ENCODE measurements around the gene RET.
A peak's percentile ranks its signal among the peaks of the same experiment; 100 is the strongest.

Gene RET

DNA sequence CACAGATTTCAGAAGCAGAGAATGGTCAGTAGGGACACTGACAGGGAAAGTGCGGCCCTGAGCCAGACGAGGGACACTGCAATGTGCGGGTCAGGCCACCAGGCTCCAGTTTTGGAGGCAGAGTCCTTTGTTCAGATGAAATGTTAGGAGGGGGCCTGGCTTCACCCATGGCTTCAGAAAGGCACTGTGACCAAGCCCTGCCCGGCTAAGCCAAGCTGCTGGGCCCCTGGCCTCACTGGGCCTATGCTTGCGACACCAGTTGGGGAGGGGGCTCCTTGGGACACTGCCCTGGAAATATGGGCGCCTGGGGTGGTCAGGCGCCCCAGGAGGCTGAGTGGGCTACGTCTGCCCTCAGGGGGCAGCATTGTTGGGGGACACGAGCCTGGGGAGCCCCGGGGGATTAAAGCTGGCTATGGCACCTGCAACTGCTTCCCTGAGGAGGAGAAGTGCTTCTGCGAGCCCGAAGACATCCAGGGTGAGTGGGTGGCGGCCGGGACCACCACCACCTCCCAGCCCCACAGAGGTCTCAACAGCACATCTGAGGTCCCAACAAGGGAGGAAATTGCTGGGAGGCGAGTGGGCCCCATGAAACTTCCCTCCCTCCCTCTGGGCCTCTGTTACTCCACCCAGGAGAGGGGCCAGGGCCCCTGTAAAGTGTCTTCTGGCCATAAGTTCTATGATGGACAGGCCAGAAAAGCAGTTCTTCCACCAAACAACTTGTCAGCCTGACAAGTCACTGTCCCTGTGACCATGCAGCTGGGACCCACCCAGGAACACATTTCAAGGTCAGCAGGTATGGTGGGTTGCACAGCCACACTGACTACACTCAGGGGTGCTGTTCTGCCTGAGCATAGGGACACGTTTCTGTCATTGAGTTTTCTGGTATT is 36.6 kb downstream of the RET start:
- ChIA-PET CTCF (no interaction called here), POLR2A (no interaction called here)
- H3K27ac ChIP-seq (ENCODE audit: extremely low read depth, low read depth, low read length): no peak overlapping the region
- TF ChIP-seq KLF8 (tag by site-specific recombination; IDR thresholded peaks at IDR 0.05): no peak
- TF ChIP-seq ZBTB21 (tag by site-specific recombination; IDR thresholded peaks at IDR 0.05): no peak
- TF ChIP-seq, protein P1, sequence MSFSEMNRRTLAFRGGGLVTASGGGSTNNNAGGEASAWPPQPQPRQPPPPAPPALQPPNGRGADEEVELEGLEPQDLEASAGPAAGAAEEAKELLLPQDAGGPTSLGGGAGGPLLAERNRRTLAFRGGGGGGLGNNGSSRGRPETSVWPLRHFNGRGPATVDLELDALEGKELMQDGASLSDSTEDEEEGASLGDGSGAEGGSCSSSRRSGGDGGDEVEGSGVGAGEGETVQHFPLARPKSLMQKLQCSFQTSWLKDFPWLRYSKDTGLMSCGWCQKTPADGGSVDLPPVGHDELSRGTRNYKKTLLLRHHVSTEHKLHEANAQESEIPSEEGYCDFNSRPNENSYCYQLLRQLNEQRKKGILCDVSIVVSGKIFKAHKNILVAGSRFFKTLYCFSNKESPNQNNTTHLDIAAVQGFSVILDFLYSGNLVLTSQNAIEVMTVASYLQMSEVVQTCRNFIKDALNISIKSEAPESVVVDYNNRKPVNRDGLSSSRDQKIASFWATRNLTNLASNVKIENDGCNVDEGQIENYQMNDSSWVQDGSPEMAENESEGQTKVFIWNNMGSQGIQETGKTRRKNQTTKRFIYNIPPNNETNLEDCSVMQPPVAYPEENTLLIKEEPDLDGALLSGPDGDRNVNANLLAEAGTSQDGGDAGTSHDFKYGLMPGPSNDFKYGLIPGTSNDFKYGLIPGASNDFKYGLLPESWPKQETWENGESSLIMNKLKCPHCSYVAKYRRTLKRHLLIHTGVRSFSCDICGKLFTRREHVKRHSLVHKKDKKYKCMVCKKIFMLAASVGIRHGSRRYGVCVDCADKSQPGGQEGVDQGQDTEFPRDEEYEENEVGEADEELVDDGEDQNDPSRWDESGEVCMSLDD (tag by site-specific recombination; IDR thresholded peaks at IDR 0.05): no peak
- TF ChIP-seq ZNF560 (tag by site-specific recombination; IDR thresholded peaks at IDR 0.05; ENCODE audit: borderline replicate concordance): no peak
- TF ChIP-seq ZNF660 (tag by site-specific recombination; IDR thresholded peaks at IDR 0.05): no peak
- no peak for TF ChIP-seq MEIS1 (CRISPR knock-in tag; IDR thresholded peaks at IDR 0.05; ENCODE audit: borderline replicate concordance)
- H3K4me1 ChIP-seq (ENCODE audit: control insufficient read depth, insufficient read depth, low read length): no peaks in the 10 kb centered on the region
- no peak overlapping the region for H3K4me3 ChIP-seq (ENCODE audit: low read depth, low read length)
- no peaks in the 10 kb centered on the region for H3K9me3 ChIP-seq (ENCODE audit: control insufficient read depth, insufficient read depth, low read depth, low read length)
- H3K36me3 ChIP-seq (ENCODE audit: control insufficient read depth in 2 of 2, insufficient read depth in 1 of 2, low read length in 2 of 2): no peaks in the 10 kb centered on the region

DNA sequence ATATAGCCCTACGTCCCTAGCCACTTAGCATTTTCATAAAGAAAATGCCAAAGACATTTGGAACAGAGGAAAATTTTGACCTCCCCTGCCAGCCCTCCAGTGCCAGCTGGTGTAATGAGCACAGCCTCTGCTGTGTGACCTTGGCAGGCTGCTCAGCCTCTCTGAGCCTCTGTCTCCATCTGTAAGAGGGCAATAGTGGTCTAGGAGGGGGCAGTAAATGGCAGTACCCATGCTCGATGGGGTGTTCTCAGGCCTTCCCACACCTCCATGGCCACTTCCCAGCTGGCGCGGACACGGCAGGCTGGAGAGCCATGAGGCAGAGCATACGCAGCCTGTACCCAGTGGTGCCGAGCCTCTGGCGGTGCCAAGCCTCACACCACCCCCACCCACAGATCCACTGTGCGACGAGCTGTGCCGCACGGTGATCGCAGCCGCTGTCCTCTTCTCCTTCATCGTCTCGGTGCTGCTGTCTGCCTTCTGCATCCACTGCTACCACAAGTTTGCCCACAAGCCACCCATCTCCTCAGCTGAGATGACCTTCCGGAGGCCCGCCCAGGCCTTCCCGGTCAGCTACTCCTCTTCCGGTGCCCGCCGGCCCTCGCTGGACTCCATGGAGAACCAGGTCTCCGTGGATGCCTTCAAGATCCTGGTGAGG is 37.3 kb downstream of the RET start:
- POLR2A ChIA-PET: no interaction called here
- no peaks in the 10 kb centered on the region for H3K4me1 ChIP-seq (ENCODE audit: control insufficient read depth, insufficient read depth, low read length)
- TF ChIP-seq ZNF768 (tag by site-specific recombination; IDR thresholded peaks at IDR 0.05) (peak; percentile 72; the same call in 1 of the 2 replicates), ZNF211 (tag by site-specific recombination; IDR thresholded peaks at IDR 0.05; ENCODE audit: low read depth) (no peak)

GRCh38 chr10:43114743-43115611 is 38.1 kb downstream of the RET start:
- POLR2A ChIA-PET: no interaction called here
- CTCF ChIA-PET: no interaction called here
- Histone ChIP-seq H3K4me3 (ENCODE audit: low read depth, low read length) (no peak overlapping the region), H3K27ac (ENCODE audit: extremely low read depth, low read depth, low read length) (no peak overlapping the region), H3K9me3 (ENCODE audit: control insufficient read depth, insufficient read depth, low read depth, low read length) (no peaks in the 10 kb centered on the region), H3K4me1 (ENCODE audit: control insufficient read depth, insufficient read depth, low read length) (no peaks in the 10 kb centered on the region), H3K36me3 (ENCODE audit: control insufficient read depth in 2 of 2, insufficient read depth in 1 of 2, low read length in 2 of 2) (no peaks in the 10 kb centered on the region)
- TF ChIP-seq ZNF792 (tag by site-specific recombination; IDR thresholded peaks at IDR 0.05): no peak
- no peak for TF ChIP-seq KLF9 (tag by site-specific recombination; IDR thresholded peaks at IDR 0.05; ENCODE audit: low read depth)
- no peak for TF ChIP-seq FEZF1 (tag by site-specific recombination; IDR thresholded peaks at IDR 0.05)
- TF ChIP-seq, protein P2, sequence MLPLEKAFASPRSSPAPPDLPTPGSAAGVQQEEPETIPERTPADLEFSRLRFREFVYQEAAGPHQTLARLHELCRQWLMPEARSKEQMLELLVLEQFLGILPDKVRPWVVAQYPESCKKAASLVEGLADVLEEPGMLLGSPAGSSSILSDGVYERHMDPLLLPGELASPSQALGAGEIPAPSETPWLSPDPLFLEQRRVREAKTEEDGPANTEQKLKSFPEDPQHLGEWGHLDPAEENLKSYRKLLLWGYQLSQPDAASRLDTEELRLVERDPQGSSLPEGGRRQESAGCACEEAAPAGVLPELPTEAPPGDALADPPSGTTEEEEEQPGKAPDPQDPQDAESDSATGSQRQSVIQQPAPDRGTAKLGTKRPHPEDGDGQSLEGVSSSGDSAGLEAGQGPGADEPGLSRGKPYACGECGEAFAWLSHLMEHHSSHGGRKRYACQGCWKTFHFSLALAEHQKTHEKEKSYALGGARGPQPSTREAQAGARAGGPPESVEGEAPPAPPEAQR (tag by site-specific recombination; IDR thresholded peaks at IDR 0.05): no peak
- no peak for TF ChIP-seq ZNF266 (tag by site-specific recombination; IDR thresholded peaks at IDR 0.05; ENCODE audit: low read depth)
- no peak for TF ChIP-seq BCL6B (tag by site-specific recombination; IDR thresholded peaks at IDR 0.05)
- TF ChIP-seq ZNF654 (tag by site-specific recombination; IDR thresholded peaks at IDR 0.05; ENCODE audit: low read depth): no peak

More for the DNA sequence above, 37.3 kb downstream of the RET start:
- no peak overlapping the region for H3K4me3 ChIP-seq (ENCODE audit: low read depth, low read length)
- no peaks in the 10 kb centered on the region for H3K9me3 ChIP-seq (ENCODE audit: control insufficient read depth, insufficient read depth, low read depth, low read length)
- CTCF ChIA-PET: no interaction called here
- no peak overlapping the region for H3K27ac ChIP-seq (ENCODE audit: extremely low read depth, low read depth, low read length)
- H3K36me3 ChIP-seq (ENCODE audit: control insufficient read depth in 2 of 2, insufficient read depth in 1 of 2, low read length in 2 of 2): no peaks in the 10 kb centered on the region

Measured in HEK293 (cell line).